GM21717 (cell line): Measurements from ENCODE around the gene TEX52.
A peak's percentile ranks its signal among the peaks of the same experiment; 100 is the strongest.

Experiments used
- ATAC-seq: cut with Tn5 transposase; IDR thresholded peaks from one replicate; pipeline ENCODE4 v1.9.1; 2021; ENCODE audit warnings: mild to moderate bottlenecking, moderate library complexity; ENCODE audit not compliant: unreplicated experiment

TEX52 gene

GRCh38 chr12:2833810-2834209 is 23.0 kb downstream of the TEX52 start:
- ATAC-seq: no peak

- ATAC-seq: no peak
Observed at GRCh38 chr12:2833327-2833726, 23.5 kb downstream of the TEX52 start.

GRCh38 chr12:2832550-2833127 is 24.2 kb downstream of the TEX52 start:
- no peak for ATAC-seq

- ATAC-seq: no peak
Observed at GRCh38 chr12:2829275-2829674, 27.6 kb downstream of the TEX52 start.

GRCh38 chr12:2826721-2827515 is 29.9 kb downstream of the TEX52 start:
- ATAC-seq: no peak

GRCh38 chr12:2826036-2826435 is 30.8 kb downstream of the TEX52 start:
- ATAC-seq: no peak

GRCh38 chr12:2825132-2825531 is 31.7 kb downstream of the TEX52 start:
- no peak for ATAC-seq

- ATAC-seq: no peak
Observed at GRCh38 chr12:2824541-2824940, 32.3 kb downstream of the TEX52 start.

- no peak for ATAC-seq
Observed at GRCh38 chr12:2823483-2823882, 33.4 kb downstream of the TEX52 start.

GRCh38 chr12:2820432-2820831 is 36.4 kb downstream of the TEX52 start:
- no peak for ATAC-seq

GRCh38 chr12:2819810-2820209 is 37.0 kb downstream of the TEX52 start:
- ATAC-seq: no peak

- peak; percentile 32 for ATAC-seq
Observed at GRCh38 chr12:2813214-2814185, 43.3 kb downstream of the TEX52 start.

- ATAC-seq: peak; percentile 95
Observed at GRCh38 chr12:2812290-2813213, 44.3 kb downstream of the TEX52 start, which contains the start of gene ITFG2. TSS of gene ITFG2 (plus strand) at chr12:2812668. CDS start at chr12:2812761, 93 bp downstream.

GRCh38 chr12:2811801-2812200 is 45.0 kb downstream of the TEX52 start:
- ATAC-seq: no peak

GRCh38 chr12:2806700-2807099 is 50.1 kb downstream of the TEX52 start:
- no peak for ATAC-seq

- no peak for ATAC-seq
Observed at GRCh38 chr12:2805143-2805520, 51.7 kb downstream of the TEX52 start.

- ATAC-seq: no peak
Observed at GRCh38 chr12:2804393-2805142, 52.3 kb downstream of the TEX52 start.

GRCh38 chr12:2803635-2804392 is 53.0 kb downstream of the TEX52 start:
- no peak for ATAC-seq
